ENCODE measurements around the gene RSPH3.
"Not testable (repeated sequence)": the region's sequence is repeated elsewhere in the genome, so short reads cannot be mapped to it uniquely, and the experiment has no call there.

Gene RSPH3

GRCh38 chr6:159010037-159010612 is 10.1 kb upstream of the RSPH3 start:
- H3K4me3 Mint-ChIP-seq; H3K27me3 Mint-ChIP-seq; H3K36me3 Mint-ChIP-seq (ENCODE audit: low read depth); intact Hi-C loops (cut with micrococcal nuclease); H3K9me3 Mint-ChIP-seq: not testable (repeated sequence)
- Mint-ChIP-seq H3K4me1 (ENCODE audit: low read depth) (peaks cover 48% of the 10 kb centered on the region), H3K27ac (peak overlapping the region; percentile 4)

- no peak overlapping the region for H3K4me3 Mint-ChIP-seq
- intact Hi-C loops (cut with micrococcal nuclease), result loop anchor here (1.0 to 5.0 kb wide), 3 partner anchors 34 to 126 kb away; partner anchors contain the start of gene TAGAP
- no peak overlapping the region for H3K27ac Mint-ChIP-seq
- H3K4me1 Mint-ChIP-seq (ENCODE audit: low read depth), result peaks cover 61% of the 10 kb centered on the region
- H3K36me3 Mint-ChIP-seq (ENCODE audit: low read depth), result no peaks in the 10 kb centered on the region
- no peaks in the 10 kb centered on the region for H3K9me3 Mint-ChIP-seq
- no peaks in the 10 kb centered on the region for H3K27me3 Mint-ChIP-seq
Observed at GRCh38 chr6:159008656-159009288, 8.8 kb upstream of the RSPH3 start.

GRCh38 chr6:159007510-159007909 is 7.5 kb upstream of the RSPH3 start:
- intact Hi-C loops (cut with micrococcal nuclease), result loop anchor here (5.0 kb wide), 1 partner anchor 35 kb away; the partner anchor contains the start of gene TAGAP
- Mint-ChIP-seq H3K27ac (peak overlapping the region; percentile 38), H3K27me3 (no peaks in the 10 kb centered on the region), H3K4me3 (no peak overlapping the region), H3K4me1 (ENCODE audit: low read depth) (peaks cover 67% of the 10 kb centered on the region), H3K9me3 (no peaks in the 10 kb centered on the region), H3K36me3 (ENCODE audit: low read depth) (no peaks in the 10 kb centered on the region)

- Mint-ChIP-seq H3K9me3 (no peaks in the 10 kb centered on the region), H3K4me1 (ENCODE audit: low read depth) (peaks cover 80% of the 10 kb centered on the region), H3K27me3 (no peaks in the 10 kb centered on the region), H3K27ac (peak overlapping the region; percentile 36), H3K4me3 (no peak overlapping the region), H3K36me3 (ENCODE audit: low read depth) (no peaks in the 10 kb centered on the region)
- intact Hi-C loops (cut with micrococcal nuclease), result loop anchor here (5.0 kb wide), 1 partner anchor 37 kb away; the partner anchor contains the start of gene TAGAP
Observed at GRCh38 chr6:159005436-159005835, 5.4 kb upstream of the RSPH3 start.

- H3K4me1 Mint-ChIP-seq (ENCODE audit: low read depth), result peaks cover 73% of the 10 kb centered on the region
- H3K27ac Mint-ChIP-seq, result peak overlapping the region; percentile 36
- H3K36me3 Mint-ChIP-seq (ENCODE audit: low read depth), result peaks cover 8% of the 10 kb centered on the region
- H3K27me3 Mint-ChIP-seq, result no peaks in the 10 kb centered on the region
- intact Hi-C loops (cut with micrococcal nuclease), result no loop called here
- no peaks in the 10 kb centered on the region for H3K9me3 Mint-ChIP-seq
- no peak overlapping the region for H3K4me3 Mint-ChIP-seq
Observed at GRCh38 chr6:159004592-159004991, 4.6 kb upstream of the RSPH3 start.

GRCh38 chr6:159002432-159003155 is 2.6 kb upstream of the RSPH3 start:
- peaks cover 71% of the 10 kb centered on the region for H3K4me1 Mint-ChIP-seq (ENCODE audit: low read depth)
- H3K27me3 Mint-ChIP-seq, result no peaks in the 10 kb centered on the region
- H3K9me3 Mint-ChIP-seq, result no peaks in the 10 kb centered on the region
- H3K27ac Mint-ChIP-seq, result peak overlapping the region; percentile 39
- peaks cover 14% of the 10 kb centered on the region for H3K36me3 Mint-ChIP-seq (ENCODE audit: low read depth)
- intact Hi-C loops (cut with micrococcal nuclease), result no loop called here
- no peak overlapping the region for H3K4me3 Mint-ChIP-seq

- intact Hi-C loops (cut with micrococcal nuclease), result loop anchor here (5.0 kb wide), 1 partner anchor 33 kb away; no protein-coding TSS in a partner anchor
- peaks cover 50% of the 10 kb centered on the region for H3K4me1 Mint-ChIP-seq (ENCODE audit: low read depth)
Observed at GRCh38 chr6:158999154-158999665, 792 bp downstream of the RSPH3 start.

GRCh38 chr6:158996856-158997255 is 3.1 kb downstream of the RSPH3 start:
- intact Hi-C loops (cut with micrococcal nuclease), result loop anchor here (5.0 kb wide), 1 partner anchor 35 kb away; no protein-coding TSS in a partner anchor
- peaks cover 33% of the 10 kb centered on the region for H3K36me3 Mint-ChIP-seq (ENCODE audit: low read depth)
- no peaks in the 10 kb centered on the region for H3K27me3 Mint-ChIP-seq
- no peak overlapping the region for H3K4me3 Mint-ChIP-seq
- H3K27ac Mint-ChIP-seq, result peak overlapping the region; percentile 63
- H3K9me3 Mint-ChIP-seq, result no peaks in the 10 kb centered on the region
- H3K4me1 Mint-ChIP-seq (ENCODE audit: low read depth), result peaks cover 34% of the 10 kb centered on the region

More at GRCh38 chr6:158999154-158999665, 792 bp downstream of the RSPH3 start:
- peak overlapping the region; percentile 99 for H3K4me3 Mint-ChIP-seq
- H3K9me3 Mint-ChIP-seq, result no peaks in the 10 kb centered on the region
- H3K27me3 Mint-ChIP-seq, result no peaks in the 10 kb centered on the region
- H3K36me3 Mint-ChIP-seq (ENCODE audit: low read depth), result peaks cover 14% of the 10 kb centered on the region
- H3K27ac Mint-ChIP-seq, result peak overlapping the region; percentile 99

- Mint-ChIP-seq H3K4me3 (no peak overlapping the region), H3K4me1 (ENCODE audit: low read depth) (peaks cover 12% of the 10 kb centered on the region), H3K9me3 (peaks cover 24% of the 10 kb centered on the region), H3K27me3 (no peaks in the 10 kb centered on the region), H3K27ac (no peak overlapping the region), H3K36me3 (ENCODE audit: low read depth) (peaks cover 40% of the 10 kb centered on the region)
- intact Hi-C loops (cut with micrococcal nuclease), result no loop called here
Observed at GRCh38 chr6:158993639-158994038, 6.4 kb downstream of the RSPH3 start.

GRCh38 chr6:158991017-158991723 is 8.8 kb downstream of the RSPH3 start:
- no peak overlapping the region for H3K4me3 Mint-ChIP-seq
- intact Hi-C loops (cut with micrococcal nuclease), result no loop called here
- H3K27ac Mint-ChIP-seq, result no peak overlapping the region
- H3K27me3 Mint-ChIP-seq, result no peaks in the 10 kb centered on the region
- H3K36me3 Mint-ChIP-seq (ENCODE audit: low read depth), result peaks cover 45% of the 10 kb centered on the region
- peaks cover 12% of the 10 kb centered on the region for H3K4me1 Mint-ChIP-seq (ENCODE audit: low read depth)
- peaks cover 31% of the 10 kb centered on the region for H3K9me3 Mint-ChIP-seq

GRCh38 chr6:158989711-158990110 is 10.3 kb downstream of the RSPH3 start:
- intact Hi-C loops (cut with micrococcal nuclease); H3K4me1 Mint-ChIP-seq (ENCODE audit: low read depth); H3K27ac Mint-ChIP-seq; H3K27me3 Mint-ChIP-seq; H3K4me3 Mint-ChIP-seq: not testable (repeated sequence)
- Mint-ChIP-seq H3K9me3 (peaks cover 31% of the 10 kb centered on the region), H3K36me3 (ENCODE audit: low read depth) (peaks cover 59% of the 10 kb centered on the region)

GRCh38 chr6:158988477-158988876 is 11.5 kb downstream of the RSPH3 start:
- peaks cover 31% of the 10 kb centered on the region for H3K9me3 Mint-ChIP-seq

GRCh38 chr6:158987657-158988056 is 12.3 kb downstream of the RSPH3 start:
- H3K27me3 Mint-ChIP-seq, result no peaks in the 10 kb centered on the region
- no peak overlapping the region for H3K4me3 Mint-ChIP-seq
- peaks cover 31% of the 10 kb centered on the region for H3K9me3 Mint-ChIP-seq
- H3K36me3 Mint-ChIP-seq (ENCODE audit: low read depth), result peaks cover 50% of the 10 kb centered on the region
- intact Hi-C loops (cut with micrococcal nuclease), result no loop called here
- H3K4me1 Mint-ChIP-seq (ENCODE audit: low read depth), result no peaks in the 10 kb centered on the region
- no peak overlapping the region for H3K27ac Mint-ChIP-seq

More at GRCh38 chr6:158988477-158988876, 11.5 kb downstream of the RSPH3 start:
- H3K4me3 Mint-ChIP-seq, result no peak overlapping the region
- H3K27me3 Mint-ChIP-seq, result no peaks in the 10 kb centered on the region
- no peaks in the 10 kb centered on the region for H3K4me1 Mint-ChIP-seq (ENCODE audit: low read depth)
- H3K36me3 Mint-ChIP-seq (ENCODE audit: low read depth), result peaks cover 57% of the 10 kb centered on the region
- no peak overlapping the region for H3K27ac Mint-ChIP-seq
- intact Hi-C loops (cut with micrococcal nuclease), result no loop called here

All from dendritic cell treated with granulocyte-macrophage colony-stimulating factor and Interleukin-4, amounts not matched to agents 40 ng/mL and 50 ng/mL, for 4 days (primary cell).